Measurements from ENCODE around the gene ADAMTS19. TPM values are rescaled to one million over a fixed set of nuclear protein-coding genes. Genes with fewer than 3 reads are reported as not detected.

The ADAMTS19 gene
- total RNA-seq, 4 donors from 2014 or later = 0.51 to 0.88 TPM; not detected in 2

DNA sequence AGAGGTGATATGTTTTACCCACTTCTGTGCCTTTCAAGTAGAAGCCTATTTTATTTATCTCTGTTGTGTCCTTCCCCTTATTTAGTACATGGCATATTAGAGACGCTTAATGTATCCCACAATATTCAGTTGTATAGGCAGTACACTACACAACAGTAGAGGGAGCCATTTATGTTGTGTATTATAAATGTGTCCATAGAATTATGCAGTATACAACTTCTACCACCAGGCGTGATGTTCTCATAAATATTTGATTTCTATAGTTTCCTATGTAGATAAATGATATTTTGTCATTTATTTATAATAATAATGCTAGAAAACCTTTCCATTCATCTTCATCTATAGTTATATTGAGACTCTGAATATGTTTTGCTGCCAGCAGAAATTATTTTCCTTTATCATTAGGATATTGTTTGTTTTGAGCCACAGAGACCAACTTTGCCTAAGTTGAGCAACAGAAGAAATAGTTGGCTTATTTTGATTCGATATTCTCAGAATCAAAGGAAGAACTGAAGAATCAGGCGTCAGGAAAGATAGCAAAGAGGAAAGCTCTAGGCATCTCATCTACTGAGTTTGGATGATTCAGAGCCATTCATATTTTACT, 81.7 kb downstream of the ADAMTS19 start:
- no peak for TF ChIP-seq CTCF (IDR thresholded peaks at IDR 0.05; ENCODE audit: low read depth)

- no peak for TF ChIP-seq CTCF (IDR thresholded peaks at IDR 0.05; ENCODE audit: low read depth)
Measured at GRCh38 chr5:129547137-129547536, 87.0 kb downstream of the ADAMTS19 start.

GRCh38 chr5:129554134-129554904, 94.2 kb downstream of the ADAMTS19 start:
- TF ChIP-seq CTCF (IDR thresholded peaks at IDR 0.05; ENCODE audit: low read depth) = no peak

DNA sequence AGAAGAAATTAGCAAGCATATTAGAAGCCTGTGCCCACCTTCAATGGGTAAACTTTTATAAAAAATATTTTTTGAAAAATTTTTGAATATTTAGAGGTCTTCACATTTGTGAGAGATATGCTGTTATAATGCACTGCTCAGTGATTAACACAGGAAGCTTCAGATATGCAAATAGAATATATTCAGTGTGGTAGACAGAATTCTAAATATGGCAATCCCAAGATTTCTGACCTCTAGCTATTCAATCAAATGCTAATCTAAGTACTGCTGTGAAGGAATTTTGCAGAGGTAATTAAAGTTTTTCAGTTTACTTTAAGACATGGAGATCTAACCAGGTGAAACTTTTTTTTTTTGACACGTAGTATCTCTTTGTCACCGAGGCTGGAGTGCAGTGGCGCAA, 103.5 kb downstream of the ADAMTS19 start:
- TF ChIP-seq CTCF (IDR thresholded peaks at IDR 0.05; ENCODE audit: low read depth) = no peak

DNA sequence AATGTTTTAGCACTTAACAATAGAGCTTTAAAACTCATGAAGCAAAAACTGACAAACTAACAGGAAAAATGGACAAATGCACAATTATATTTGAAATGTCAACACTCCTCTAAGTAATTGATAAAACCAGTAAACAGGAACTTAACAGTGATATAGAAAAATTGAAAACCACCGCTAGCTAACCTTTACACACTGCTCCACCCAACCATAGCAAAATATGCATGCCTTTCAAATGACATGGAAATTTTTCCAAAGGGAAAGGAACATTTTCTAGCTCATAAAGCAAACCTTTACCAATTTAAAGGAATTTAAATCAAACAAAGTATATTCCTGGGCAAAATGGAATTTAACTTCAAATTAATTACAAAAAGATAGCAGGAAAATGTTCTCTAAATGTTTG, 109.2 kb downstream of the ADAMTS19 start:
- TF ChIP-seq CTCF (IDR thresholded peaks at IDR 0.05; ENCODE audit: low read depth) = no peak

GRCh38 chr5:129572060-129572459, 112.0 kb downstream of the ADAMTS19 start:
- no peak for TF ChIP-seq CTCF (IDR thresholded peaks at IDR 0.05; ENCODE audit: low read depth)

DNA sequence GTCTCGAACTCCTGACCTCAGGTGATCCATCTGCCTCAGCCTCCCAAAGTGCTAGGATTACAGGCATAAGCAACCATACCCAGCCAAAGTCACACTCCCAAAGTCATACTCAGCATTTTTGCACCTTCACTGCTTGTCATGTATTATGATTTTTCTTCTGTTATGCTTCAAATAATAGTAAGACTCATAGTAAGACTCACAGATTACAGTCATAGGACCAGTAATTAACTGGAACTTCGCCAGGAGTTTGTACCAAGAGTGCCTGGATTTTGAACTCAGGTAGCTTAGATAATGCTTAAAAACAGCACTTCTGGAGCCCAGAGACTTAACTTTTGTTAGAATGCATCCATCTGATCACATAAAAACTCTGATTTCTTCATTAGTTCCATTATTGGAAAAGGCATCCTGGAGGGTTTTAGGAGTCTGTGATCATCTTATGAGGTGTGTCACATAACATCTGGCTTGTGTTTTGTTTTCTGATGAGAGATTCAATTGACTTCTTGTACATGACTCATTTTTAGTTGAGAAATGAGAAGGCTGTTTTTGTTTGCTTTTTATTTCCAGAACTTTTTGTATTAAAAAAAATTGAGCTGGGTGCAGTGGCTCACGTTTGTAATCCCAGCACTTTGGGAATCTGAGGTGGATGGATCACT, 131.5 kb downstream of the ADAMTS19 start:
- TF ChIP-seq CTCF (IDR thresholded peaks at IDR 0.05; ENCODE audit: low read depth) = no peak

All from subcutaneous adipose tissue (tissue), 4 donors.